Bronchial smooth muscle cell (primary cell): Measurements from ENCODE around the gene DIDO1. TPM values are rescaled to one million over a fixed set of nuclear protein-coding genes. Genes with fewer than 3 reads are reported as not detected.

Experiments used
- total RNA-seq: library from RNA; depleted of rRNA; stranded (reverse); fragments of >200 nt; gene quantifications from 2 replicates; pipeline ENCODE4 v1.2.1, GENCODE V29; 2014

The DIDO1 gene
- total RNA-seq = 27.3 and 31.4 TPM in 2 replicates

GRCh38 chr20:62926229-62927127, at the start of gene DIDO1:
TSS of gene DIDO1 (minus strand) at chr20:62926505.

DNA sequence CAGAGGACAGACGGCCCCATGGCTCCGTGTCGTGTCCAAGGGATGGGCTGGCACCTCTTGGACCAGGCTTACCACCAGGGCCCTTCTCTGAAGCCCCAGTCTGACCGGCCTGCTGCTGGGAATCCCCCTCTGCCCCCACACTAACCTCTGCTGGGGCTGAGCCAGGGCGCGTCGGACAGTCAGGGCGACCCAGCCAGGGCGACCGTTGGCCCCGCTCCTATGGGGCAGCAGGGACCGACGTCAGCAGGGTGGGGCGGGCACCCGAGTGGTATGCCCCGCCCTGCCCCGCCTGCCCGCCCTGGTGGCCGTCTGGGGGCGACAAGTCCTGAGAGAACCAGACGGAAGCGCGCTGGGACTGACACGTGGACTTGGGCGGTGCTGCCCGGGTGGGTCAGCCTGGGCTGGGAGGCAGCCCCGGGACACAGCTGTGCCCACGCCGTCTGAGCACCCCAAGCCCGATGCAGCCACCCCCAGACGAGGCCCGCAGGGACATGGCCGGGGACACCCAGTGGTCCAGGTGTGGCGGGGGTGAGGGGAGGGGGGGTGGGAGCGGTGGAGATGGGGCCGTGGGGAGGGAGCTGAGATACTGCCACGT, 26.2 kb upstream of the DIDO1 start, which contains the start of gene SLC17A9:
Gene SLC17A9 (plus strand): TSS at position 337 of the 595 bp plus-strand sequence. CDS start 122 bp downstream, at position 459.

GRCh38 chr20:62938105-62938888, 12.0 kb upstream of the DIDO1 start, which contains the start of gene GID8:
TSS of gene GID8 (plus strand) at chr20:62938147. CDS start at chr20:62941503, 3,356 bp downstream.

DNA sequence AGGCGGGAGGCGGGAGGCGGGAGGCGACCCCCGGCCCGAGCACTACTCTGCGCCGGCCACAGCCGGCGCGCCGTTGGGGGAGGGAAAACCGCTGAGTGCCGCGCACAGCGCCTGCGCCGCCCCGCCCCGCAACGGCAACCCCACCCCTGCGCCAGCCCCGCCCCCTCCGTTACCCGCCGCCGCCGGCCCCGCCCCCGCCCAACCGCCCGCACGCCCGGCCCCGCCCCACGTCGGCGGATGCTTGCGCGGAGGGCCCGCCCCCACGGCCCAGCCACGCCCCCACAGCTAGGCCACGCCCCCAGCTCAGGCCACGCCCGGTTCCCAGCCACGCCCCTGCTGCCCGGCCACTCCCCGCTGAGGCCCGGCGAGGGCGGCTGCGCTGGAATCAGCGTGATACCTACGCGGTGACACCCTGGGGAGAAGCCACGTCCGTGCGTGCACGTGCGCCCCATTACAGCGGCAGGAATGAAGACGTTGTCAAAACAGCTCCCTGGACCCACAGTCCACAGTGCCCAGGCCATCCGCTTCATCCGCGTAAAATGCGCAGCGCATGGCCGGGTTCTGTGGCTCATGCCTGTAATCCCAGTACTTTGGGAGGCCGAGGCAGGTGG, 64.5 kb downstream of the DIDO1 start, which contains the start of gene TCFL5:
Gene TCFL5 (minus strand): TSS at position 97 of the 611 bp plus-strand sequence. CDS start 152 bp downstream, outside the sequence.

Other genes with a start within 250 kb of the DIDO1 start
- gene NTSR1, start 217.7 kb downstream of the DIDO1 start, total RNA-seq = under 0.01 and 0.32 TPM in 2 replicates
- 13.6 and 13.8 TPM in 2 replicates for gene MRGBP, start 130.0 kb downstream of the DIDO1 start, total RNA-seq
- 34.8 and 35.9 TPM in 2 replicates for gene OGFR, start 121.7 kb downstream of the DIDO1 start, total RNA-seq
- 0.52 and 1.1 TPM in 2 replicates for gene COL9A3, start 109.5 kb downstream of the DIDO1 start, total RNA-seq
- 11.7 and 14.3 TPM in 2 replicates for gene TCFL5, start 64.7 kb downstream of the DIDO1 start, total RNA-seq
- 30.6 and 31.3 TPM in 2 replicates for gene GID8, start 11.6 kb upstream of the DIDO1 start, total RNA-seq
- 2.0 and 6.5 TPM in 2 replicates for gene SLC17A9, start 26.2 kb upstream of the DIDO1 start, total RNA-seq
- not detected in 2 replicates for gene BHLHE23, start 80.5 kb upstream of the DIDO1 start, total RNA-seq